ENCODE measurements around the gene MYO9B. TPM values are rescaled to one million over a fixed set of nuclear protein-coding genes. Genes with fewer than 3 reads are reported as not detected.

MYO9B gene
- total and polyA plus RNA-seq, 2 of the 13 experiments (the other 11 are each of a cell fraction or from before 2014, with no cell fraction given): 18.0 to 18.3 TPM

GRCh38 chr19:17244618-17245534, 169.3 kb downstream of the MYO9B start (continued):
- TF ChIP-seq RFX1 (IDR thresholded peaks at IDR 0.05) (no peak), ZNF24 (IDR thresholded peaks at IDR 0.05) (no peak), KDM1A (CRISPR knock-in tag; IDR thresholded peaks at IDR 0.05) (0 out of 2 replicates have a peak, but pooled peaks have one; percentile 14), WIZ (CRISPR knock-in tag; IDR thresholded peaks at IDR 0.05) (0 out of 2 replicates have a peak, but pooled peaks have one; percentile 49), AKAP8 (CRISPR knock-in tag; IDR thresholded peaks at IDR 0.05) (peak; percentile 13; the same call in 1 of the 2 replicates), SMAD1 (CRISPR knock-in tag; IDR thresholded peaks at IDR 0.05; ENCODE audit: borderline replicate concordance, low read depth) (no peak), DR1 (CRISPR knock-in tag; IDR thresholded peaks at IDR 0.05) (no peak), REPIN1 (CRISPR knock-in tag; IDR thresholded peaks at IDR 0.05; ENCODE audit: borderline replicate concordance, low read depth) (no peak), ZNF574 (CRISPR knock-in tag; IDR thresholded peaks at IDR 0.05) (0 out of 2 replicates have a peak, but pooled peaks have one; percentile 6), SRSF1 (optimal IDR thresholded peaks at IDR 0.05; ENCODE audit: low read depth, low read length) (peak; percentile 49), HMG20A (CRISPR knock-in tag; IDR thresholded peaks at IDR 0.05; ENCODE audit: borderline replicate concordance) (no peak), SRF (IDR thresholded peaks at IDR 0.05; ENCODE audit: low read depth, low read length) (no peak), RBM39 (IDR thresholded peaks at IDR 0.05; ENCODE audit: low read depth, low read length, poor library complexity, severe bottlenecking) (no peak), POLR2G (IDR thresholded peaks at IDR 0.05; ENCODE audit: low read depth, low read length) (0 out of 2 replicates have a peak, but pooled peaks have one; percentile 39), PCBP1 (IDR thresholded peaks at IDR 0.05; ENCODE audit: borderline replicate concordance, low read depth, low read length) (0 out of 2 replicates have a peak, but pooled peaks have one; percentile 49), PREB (CRISPR knock-in tag; IDR thresholded peaks at IDR 0.05) (no peak), ZKSCAN5 (CRISPR knock-in tag; IDR thresholded peaks at IDR 0.05) (no peak), ZBTB49 (CRISPR knock-in tag; IDR thresholded peaks at IDR 0.05; ENCODE audit: borderline replicate concordance) (no peak), CEBPB (IDR thresholded peaks at IDR 0.05; ENCODE audit: borderline replicate concordance, low read depth, low read length) (no peak), AGO2 (optimal IDR thresholded peaks at IDR 0.05; ENCODE audit: low read depth, low read length) (peak; percentile 88)
